Neural progenitor cell (in vitro differentiated cells): ENCODE data around the gene BTBD7. TPM values are rescaled to one million over a fixed set of nuclear protein-coding genes. Genes with fewer than 3 reads are reported as not detected.

Source experiments
- DNase-seq: peaks from one replicate; pipeline ENCODE4 v3.0.0-alpha.2; 2016; ENCODE audit warnings: low spot score
- H2AFZ ChIP-seq: fragments of 200-600 bp; sonication (generic); replicated peaks from 2 replicates; pipeline ENCODE4 v1.6.1; 2016; ENCODE audit warnings: antibody characterized with exemption
- H3F3A ChIP-seq: fragments of 200-600 bp; sonication (generic); 2 replicates; pipeline ENCODE4 v1.6.1; 2016; ENCODE audit warnings: antibody characterized with exemption, low read depth
- H3K27ac ChIP-seq: fragments of 200-600 bp; sonication (generic); 2 replicates; pipeline ENCODE4 v1.5.1; 2016; ENCODE audit warnings: mild to moderate bottlenecking
- H3K27me3 ChIP-seq: fragments of 200-600 bp; sonication (generic); 2 replicates; pipeline ENCODE4 v1.6.1; 2016; ENCODE audit warnings: mild to moderate bottlenecking, moderate library complexity
- H3K36me3 ChIP-seq: fragments of 200-600 bp; sonication (generic); 2 replicates; pipeline ENCODE4 v1.5.1; 2016
- H3K4me1 ChIP-seq: fragments of 200-600 bp; sonication (generic); 2 replicates; pipeline ENCODE4 v1.6.1; 2016; ENCODE audit warnings: mixed run types
- H3K4me2 ChIP-seq: fragments of 200-600 bp; sonication (generic); 2 replicates; pipeline ENCODE4 v1.6.1; 2016
- H3K4me3 ChIP-seq: fragments of 200-600 bp; sonication (generic); 2 replicates; pipeline ENCODE4 v1.5.1; 2016
- H3K79me2 ChIP-seq: fragments of 200-600 bp; sonication (generic); 2 replicates; pipeline ENCODE4 v1.6.1; 2016; ENCODE audit warnings: low read depth
- H3K9ac ChIP-seq: fragments of 200-600 bp; sonication (generic); 2 replicates; pipeline ENCODE4 v1.6.1; 2016
- H3K9me3 ChIP-seq: fragments of 200-600 bp; sonication (generic); 2 replicates; pipeline ENCODE4 v1.5.1; 2016; ENCODE audit warnings: low read depth
- H4K20me1 ChIP-seq: fragments of 200-600 bp; sonication (generic); 2 replicates; pipeline ENCODE4 v1.6.1; 2016; ENCODE audit warnings: low read depth
- H3K27ac Mint-ChIP-seq: 3 replicates; pipeline ENCODE4 v1.8.0; 2021; ENCODE audit warnings: mixed read lengths
- H3K27me3 Mint-ChIP-seq: 2 replicates; pipeline ENCODE4 v1.8.0; 2022; ENCODE audit warnings: low read depth, mild to moderate bottlenecking, inconsistent platforms, moderate library complexity, mixed read lengths; ENCODE audit not compliant: insufficient read depth
- H3K36me3 Mint-ChIP-seq: 3 replicates; pipeline ENCODE4 v1.8.0; 2021; ENCODE audit warnings: mixed read lengths
- H3K4me1 Mint-ChIP-seq: 3 replicates; pipeline ENCODE4 v1.8.0; 2021; ENCODE audit warnings: mixed read lengths
- H3K4me3 Mint-ChIP-seq: 3 replicates; pipeline ENCODE4 v1.8.0; 2021; ENCODE audit warnings: mild to moderate bottlenecking, moderate library complexity, mixed read lengths
- H3K9me3 Mint-ChIP-seq: 3 replicates; pipeline ENCODE4 v1.8.0; 2020; ENCODE audit warnings: mixed read lengths
- EZH2 ChIP-seq: fragments of 200-600 bp; sonication (generic); IDR thresholded peaks from 2 replicates; pipeline ENCODE4 v1.6.1; 2017; ENCODE audit warnings: antibody characterized with exemption, mild to moderate bottlenecking, moderate library complexity
- EZH2phosphoT487 ChIP-seq: fragments of 200-600 bp; sonication (generic); IDR thresholded peaks from 2 replicates; pipeline ENCODE4 v1.6.1; 2017; ENCODE audit warnings: antibody characterized with exemption
- total RNA-seq: library from RNA; depleted of rRNA; stranded (reverse); fragments of >200 nt; gene quantifications from 2 replicates; pipeline ENCODE4 v1.2.3, GENCODE V29; 2015; ENCODE audit warnings: low replicate concordance
- TF ChIP-seq, protein P1 (sequence below): fragments of 200-600 bp; sonication (generic); IDR thresholded peaks from 2 replicates; pipeline ENCODE4 v1.5.1; 2017; ENCODE audit warnings: antibody characterized with exemption, mild to moderate bottlenecking

The BTBD7 gene
- total RNA-seq, 1 donor from 2014 or later: 44.7 TPM

DNA sequence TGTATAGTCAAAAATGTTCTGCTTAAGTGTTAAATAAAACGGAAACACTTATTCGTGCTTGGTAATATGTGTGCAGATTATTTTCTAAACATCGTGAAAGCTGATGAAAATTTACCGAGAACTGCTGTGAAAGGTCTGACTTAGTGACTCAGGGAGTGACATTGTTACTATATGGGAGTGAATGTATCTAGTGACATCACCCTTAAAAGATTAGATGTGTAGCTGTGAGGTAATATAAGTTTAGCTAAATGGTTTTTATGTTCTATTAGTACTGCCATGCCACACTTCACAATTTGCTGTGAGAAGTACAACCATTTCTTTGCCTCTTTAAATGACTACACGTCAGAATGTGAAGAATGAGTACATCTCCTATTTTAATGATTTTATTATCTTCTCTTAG is 15.5 kb upstream of the BTBD7 start:
- no peak overlapping the region for H3K4me3 ChIP-seq
- no peaks in the 10 kb centered on the region for H3K27me3 ChIP-seq
- H3K4me1 ChIP-seq: peaks cover 23% of the 10 kb centered on the region
- no peak overlapping the region for H3K27ac ChIP-seq
- H3K9ac ChIP-seq: no peak overlapping the region
- H4K20me1 ChIP-seq: no peaks in the 10 kb centered on the region
- H3K79me2 ChIP-seq: no peaks in the 10 kb centered on the region
- peaks cover 7% of the 10 kb centered on the region for H3K36me3 ChIP-seq
- no peak for TF ChIP-seq EZH2
- no peak for TF ChIP-seq EZH2phosphoT487
- TF ChIP-seq, protein P1, sequence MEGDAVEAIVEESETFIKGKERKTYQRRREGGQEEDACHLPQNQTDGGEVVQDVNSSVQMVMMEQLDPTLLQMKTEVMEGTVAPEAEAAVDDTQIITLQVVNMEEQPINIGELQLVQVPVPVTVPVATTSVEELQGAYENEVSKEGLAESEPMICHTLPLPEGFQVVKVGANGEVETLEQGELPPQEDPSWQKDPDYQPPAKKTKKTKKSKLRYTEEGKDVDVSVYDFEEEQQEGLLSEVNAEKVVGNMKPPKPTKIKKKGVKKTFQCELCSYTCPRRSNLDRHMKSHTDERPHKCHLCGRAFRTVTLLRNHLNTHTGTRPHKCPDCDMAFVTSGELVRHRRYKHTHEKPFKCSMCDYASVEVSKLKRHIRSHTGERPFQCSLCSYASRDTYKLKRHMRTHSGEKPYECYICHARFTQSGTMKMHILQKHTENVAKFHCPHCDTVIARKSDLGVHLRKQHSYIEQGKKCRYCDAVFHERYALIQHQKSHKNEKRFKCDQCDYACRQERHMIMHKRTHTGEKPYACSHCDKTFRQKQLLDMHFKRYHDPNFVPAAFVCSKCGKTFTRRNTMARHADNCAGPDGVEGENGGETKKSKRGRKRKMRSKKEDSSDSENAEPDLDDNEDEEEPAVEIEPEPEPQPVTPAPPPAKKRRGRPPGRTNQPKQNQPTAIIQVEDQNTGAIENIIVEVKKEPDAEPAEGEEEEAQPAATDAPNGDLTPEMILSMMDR: no peak
- DNase-seq: no peak
- Mint-ChIP-seq H3K4me3 (no peak overlapping the region), H3K9me3 (peaks cover 8% of the 10 kb centered on the region), H3K4me1 (peaks cover 14% of the 10 kb centered on the region), H3K36me3 (peaks cover 2% of the 10 kb centered on the region), H3K27ac (no peak overlapping the region), H3K27me3 (no peaks in the 10 kb centered on the region)
- H3K4me2 ChIP-seq: no peak overlapping the region
- no peaks in the 10 kb centered on the region for H3K9me3 ChIP-seq
- H2AFZ ChIP-seq: no peak overlapping the region
- H3F3A ChIP-seq: peaks cover 25% of the 10 kb centered on the region

DNA sequence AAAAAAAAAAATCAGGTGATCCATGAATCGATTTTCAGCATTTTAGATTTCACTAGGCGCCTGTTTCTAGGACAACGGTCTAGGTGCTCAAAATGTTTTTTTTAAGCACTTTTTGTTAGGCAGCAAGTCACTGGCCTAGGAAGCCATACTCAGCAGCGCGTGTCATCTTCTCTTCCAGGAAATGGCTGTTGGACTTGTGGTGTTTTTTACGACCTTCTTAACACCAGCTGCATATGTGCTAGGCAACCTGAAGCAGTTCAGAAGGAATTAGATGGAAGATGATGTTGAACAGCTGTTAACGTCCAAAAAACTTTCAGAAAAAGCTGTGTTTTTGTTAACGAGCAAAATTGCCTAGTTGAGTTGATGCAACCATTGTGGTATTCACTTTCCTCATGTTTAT is 15.0 kb upstream of the BTBD7 start:
- peaks cover 13% of the 10 kb centered on the region for H3K9me3 Mint-ChIP-seq
- peaks cover 14% of the 10 kb centered on the region for H3K4me1 Mint-ChIP-seq
- Histone ChIP-seq H2AFZ (no peak overlapping the region), H3K4me1 (peaks cover 26% of the 10 kb centered on the region), H3F3A (peaks cover 30% of the 10 kb centered on the region), H3K9ac (no peak overlapping the region), H3K4me3 (no peak overlapping the region), H3K27ac (no peak overlapping the region), H4K20me1 (no peaks in the 10 kb centered on the region), H3K79me2 (no peaks in the 10 kb centered on the region), H3K36me3 (peaks cover 7% of the 10 kb centered on the region), H3K27me3 (no peaks in the 10 kb centered on the region), H3K9me3 (no peaks in the 10 kb centered on the region), H3K4me2 (no peak overlapping the region)
- peaks cover 4% of the 10 kb centered on the region for H3K36me3 Mint-ChIP-seq
- H3K27ac Mint-ChIP-seq: no peak overlapping the region
- H3K4me3 Mint-ChIP-seq: no peak overlapping the region
- no peak for DNase-seq
- TF ChIP-seq EZH2 (no peak), EZH2phosphoT487 (no peak)
- TF ChIP-seq, protein P1: no peak
- no peaks in the 10 kb centered on the region for H3K27me3 Mint-ChIP-seq

DNA sequence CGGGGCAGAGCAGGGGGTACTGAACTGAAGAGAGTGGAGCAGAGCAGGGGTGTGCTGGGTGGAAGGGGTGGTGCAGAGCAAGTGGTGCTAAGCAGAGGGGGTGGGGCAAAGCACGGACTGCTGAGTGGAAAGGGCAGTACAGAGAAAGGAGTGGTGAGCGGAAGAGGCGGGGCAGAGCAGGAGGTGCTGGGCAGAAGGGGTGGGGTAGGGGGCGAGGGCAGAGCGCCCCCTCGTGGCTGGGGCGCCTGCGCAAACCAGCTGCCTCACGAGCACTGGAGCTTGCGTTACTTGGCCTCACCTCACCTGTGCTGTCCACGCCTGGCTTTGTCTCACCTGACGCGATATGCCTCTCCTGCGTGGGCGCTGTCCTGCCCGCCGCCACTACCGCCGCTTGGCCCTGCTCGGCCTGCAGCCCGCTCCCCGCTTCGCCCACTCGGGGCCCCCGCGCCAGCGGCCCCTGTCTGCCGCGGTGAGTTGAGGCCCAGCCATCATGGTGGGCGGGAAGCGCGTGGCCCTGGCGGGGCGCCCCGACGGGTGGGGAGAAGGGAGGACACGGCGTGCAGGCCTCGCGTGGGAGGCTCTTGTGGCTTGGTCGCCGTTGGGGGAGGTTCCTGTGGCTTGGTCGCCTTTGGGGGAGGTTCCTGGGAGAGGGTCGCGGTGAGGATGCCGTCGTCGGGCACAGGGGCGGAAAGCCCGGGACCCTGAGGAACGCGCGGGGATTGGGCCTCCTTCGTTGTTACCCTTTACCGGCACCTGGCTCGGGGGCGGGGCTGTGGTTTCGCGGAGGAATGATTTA is 14.3 kb upstream of the BTBD7 start, which contains the start of gene COX8C:
TSS of gene COX8C (plus strand) at position 257 of the 796 bp plus-strand sequence. CDS start at position 344, 87 bp downstream.
- Mint-ChIP-seq H3K27ac (no peak within 1 kb of the TSS), H3K36me3 (peaks cover 9% of the 10 kb centered on the region), H3K27me3 (no peaks in the 10 kb centered on the region), H3K4me3 (no peak within 1 kb of the TSS), H3K9me3 (peaks cover 20% of the 10 kb centered on the region), H3K4me1 (peaks cover 14% of the 10 kb centered on the region)
- Histone ChIP-seq H3K27me3 (no peaks in the 10 kb centered on the region), H4K20me1 (no peaks in the 10 kb centered on the region), H3K4me1 (peaks cover 26% of the 10 kb centered on the region), H3K4me2 (no peak within 1 kb of the TSS), H3K4me3 (no peak within 1 kb of the TSS), H3K27ac (no peak within 1 kb of the TSS), H3K79me2 (no peaks in the 10 kb centered on the region), H3F3A (peaks cover 37% of the 10 kb centered on the region), H3K9ac (no peak within 1 kb of the TSS), H3K9me3 (no peaks in the 10 kb centered on the region), H3K36me3 (peaks cover 7% of the 10 kb centered on the region), H2AFZ (no peak within 1 kb of the TSS)
- TF ChIP-seq EZH2phosphoT487 (no peak), EZH2 (no peak)
- TF ChIP-seq, protein P1: no peak
- no peak for DNase-seq
